ENCODE measurements around the gene TAPT1.

TAPT1 gene

GRCh38 chr4:16124232-16124631 lies 102.0 kb downstream of the TAPT1 start:
- H3K27me3 ChIP-seq (ENCODE audit: control insufficient read depth in 1 of 2, insufficient read depth in 2 of 2, low read length in 2 of 2), result no peaks in the 10 kb centered on the region
- no peak overlapping the region for H3K4me3 ChIP-seq (ENCODE audit: low read depth in 1 of 2, low read length in 2 of 2)
- peaks cover 10% of the 10 kb centered on the region in 2 donors for H3K4me1 ChIP-seq (ENCODE audit: control insufficient read depth in 1 of 2, insufficient read depth in 2 of 2, low read length in 2 of 2)
- no peaks in the 10 kb centered on the region for H3K36me3 ChIP-seq (ENCODE audit: control insufficient read depth in 1 of 2, insufficient read depth in 2 of 2, low read length in 2 of 2)
- H3K9ac ChIP-seq (ENCODE audit: low read depth in 1 of 2, low read length in 2 of 2), result no peak overlapping the region
- H3K27ac ChIP-seq (ENCODE audit: low read depth, low read length), result no peak overlapping the region
- no peaks in the 10 kb centered on the region for H3K9me3 ChIP-seq (ENCODE audit: control insufficient read depth in 1 of 2, low read length in 2 of 2)

- Histone ChIP-seq H3K36me3 (ENCODE audit: control insufficient read depth in 1 of 2, insufficient read depth in 2 of 2, low read length in 2 of 2) (no peaks in the 10 kb centered on the region), H3K9ac (ENCODE audit: low read depth in 1 of 2, low read length in 2 of 2) (no peak overlapping the region), H3K27ac (ENCODE audit: low read depth, low read length) (no peak overlapping the region), H3K4me1 (ENCODE audit: control insufficient read depth in 1 of 2, insufficient read depth in 2 of 2, low read length in 2 of 2) (peaks cover 4 to 5% of the 10 kb centered on the region in 2 donors), H3K9me3 (ENCODE audit: control insufficient read depth in 1 of 2, low read length in 2 of 2) (no peaks in the 10 kb centered on the region), H3K4me3 (ENCODE audit: low read depth in 1 of 2, low read length in 2 of 2) (no peak overlapping the region), H3K27me3 (ENCODE audit: control insufficient read depth in 1 of 2, insufficient read depth in 2 of 2, low read length in 2 of 2) (no peaks in the 10 kb centered on the region)
Measured at GRCh38 chr4:16123356-16124084, 102.8 kb downstream of the TAPT1 start.

GRCh38 chr4:16122784-16123183 lies 103.5 kb downstream of the TAPT1 start:
- Histone ChIP-seq H3K27ac (ENCODE audit: low read depth, low read length) (no peak overlapping the region), H3K27me3 (ENCODE audit: control insufficient read depth in 1 of 2, insufficient read depth in 2 of 2, low read length in 2 of 2) (no peaks in the 10 kb centered on the region), H3K9ac (ENCODE audit: low read depth in 1 of 2, low read length in 2 of 2) (no peak overlapping the region), H3K9me3 (ENCODE audit: control insufficient read depth in 1 of 2, low read length in 2 of 2) (no peaks in the 10 kb centered on the region), H3K4me1 (ENCODE audit: control insufficient read depth in 1 of 2, insufficient read depth in 2 of 2, low read length in 2 of 2) (peaks cover 4 to 5% of the 10 kb centered on the region in 2 donors), H3K36me3 (ENCODE audit: control insufficient read depth in 1 of 2, insufficient read depth in 2 of 2, low read length in 2 of 2) (no peaks in the 10 kb centered on the region), H3K4me3 (ENCODE audit: low read depth in 1 of 2, low read length in 2 of 2) (no peak overlapping the region)

GRCh38 chr4:16122308-16122711 lies 104.0 kb downstream of the TAPT1 start:
- Histone ChIP-seq H3K9me3 (ENCODE audit: control insufficient read depth in 1 of 2, low read length in 2 of 2) (no peaks in the 10 kb centered on the region), H3K36me3 (ENCODE audit: control insufficient read depth in 1 of 2, insufficient read depth in 2 of 2, low read length in 2 of 2) (no peaks in the 10 kb centered on the region), H3K4me3 (ENCODE audit: low read depth in 1 of 2, low read length in 2 of 2) (no peak overlapping the region), H3K27me3 (ENCODE audit: control insufficient read depth in 1 of 2, insufficient read depth in 2 of 2, low read length in 2 of 2) (no peaks in the 10 kb centered on the region), H3K9ac (ENCODE audit: low read depth in 1 of 2, low read length in 2 of 2) (no peak overlapping the region), H3K27ac (ENCODE audit: low read depth, low read length) (no peak overlapping the region), H3K4me1 (ENCODE audit: control insufficient read depth in 1 of 2, insufficient read depth in 2 of 2, low read length in 2 of 2) (peaks cover 4 to 5% of the 10 kb centered on the region in 2 donors)

GRCh38 chr4:16120720-16121119 lies 105.6 kb downstream of the TAPT1 start:
- peaks cover 4 to 5% of the 10 kb centered on the region in 2 donors for H3K4me1 ChIP-seq (ENCODE audit: control insufficient read depth in 1 of 2, insufficient read depth in 2 of 2, low read length in 2 of 2)
- H3K36me3 ChIP-seq (ENCODE audit: control insufficient read depth in 1 of 2, insufficient read depth in 2 of 2, low read length in 2 of 2), result no peaks in the 10 kb centered on the region
- H3K27me3 ChIP-seq (ENCODE audit: control insufficient read depth in 1 of 2, insufficient read depth in 2 of 2, low read length in 2 of 2), result no peaks in the 10 kb centered on the region
- H3K9me3 ChIP-seq (ENCODE audit: control insufficient read depth in 1 of 2, low read length in 2 of 2), result no peaks in the 10 kb centered on the region
- H3K4me3 ChIP-seq (ENCODE audit: low read depth in 1 of 2, low read length in 2 of 2), result no peak overlapping the region
- no peak overlapping the region for H3K27ac ChIP-seq (ENCODE audit: low read depth, low read length)
- H3K9ac ChIP-seq (ENCODE audit: low read depth in 1 of 2, low read length in 2 of 2), result no peak overlapping the region

- no peaks in the 10 kb centered on the region for H3K27me3 ChIP-seq (ENCODE audit: control insufficient read depth in 1 of 2, insufficient read depth in 2 of 2, low read length in 2 of 2)
- no peak overlapping the region for H3K4me3 ChIP-seq (ENCODE audit: low read depth in 1 of 2, low read length in 2 of 2)
- H3K36me3 ChIP-seq (ENCODE audit: control insufficient read depth in 1 of 2, insufficient read depth in 2 of 2, low read length in 2 of 2), result no peaks in the 10 kb centered on the region
- no peak overlapping the region for H3K9ac ChIP-seq (ENCODE audit: low read depth in 1 of 2, low read length in 2 of 2)
- H3K9me3 ChIP-seq (ENCODE audit: control insufficient read depth in 1 of 2, low read length in 2 of 2), result no peaks in the 10 kb centered on the region
- H3K27ac ChIP-seq (ENCODE audit: low read depth, low read length), result no peak overlapping the region
- H3K4me1 ChIP-seq (ENCODE audit: control insufficient read depth in 1 of 2, insufficient read depth in 2 of 2, low read length in 2 of 2), result peaks cover 4 to 5% of the 10 kb centered on the region in 2 donors
Measured at GRCh38 chr4:16119981-16120380, 106.3 kb downstream of the TAPT1 start.

GRCh38 chr4:16118090-16118489 lies 108.2 kb downstream of the TAPT1 start:
- Histone ChIP-seq H3K9me3 (ENCODE audit: control insufficient read depth in 1 of 2, low read length in 2 of 2) (no peaks in the 10 kb centered on the region), H3K4me1 (ENCODE audit: control insufficient read depth in 1 of 2, insufficient read depth in 2 of 2, low read length in 2 of 2) (peaks cover 0 to under 1% of the 10 kb centered on the region in 2 donors), H3K36me3 (ENCODE audit: control insufficient read depth in 1 of 2, insufficient read depth in 2 of 2, low read length in 2 of 2) (no peaks in the 10 kb centered on the region), H3K4me3 (ENCODE audit: low read depth in 1 of 2, low read length in 2 of 2) (no peak overlapping the region), H3K9ac (ENCODE audit: low read depth in 1 of 2, low read length in 2 of 2) (no peak overlapping the region), H3K27me3 (ENCODE audit: control insufficient read depth in 1 of 2, insufficient read depth in 2 of 2, low read length in 2 of 2) (no peaks in the 10 kb centered on the region), H3K27ac (ENCODE audit: low read depth, low read length) (no peak overlapping the region)

- Histone ChIP-seq H3K36me3 (ENCODE audit: control insufficient read depth in 1 of 2, insufficient read depth in 2 of 2, low read length in 2 of 2) (no peaks in the 10 kb centered on the region), H3K4me3 (ENCODE audit: low read depth in 1 of 2, low read length in 2 of 2) (no peak overlapping the region), H3K27ac (ENCODE audit: low read depth, low read length) (no peak overlapping the region), H3K27me3 (ENCODE audit: control insufficient read depth in 1 of 2, insufficient read depth in 2 of 2, low read length in 2 of 2) (no peaks in the 10 kb centered on the region), H3K9me3 (ENCODE audit: control insufficient read depth in 1 of 2, low read length in 2 of 2) (no peaks in the 10 kb centered on the region), H3K9ac (ENCODE audit: low read depth in 1 of 2, low read length in 2 of 2) (no peak overlapping the region), H3K4me1 (ENCODE audit: control insufficient read depth in 1 of 2, insufficient read depth in 2 of 2, low read length in 2 of 2) (no peaks in the 10 kb centered on the region)
Measured at GRCh38 chr4:16117164-16117563, 109.1 kb downstream of the TAPT1 start.

- no peaks in the 10 kb centered on the region for H3K4me1 ChIP-seq (ENCODE audit: control insufficient read depth in 1 of 2, insufficient read depth in 2 of 2, low read length in 2 of 2)
- H3K27me3 ChIP-seq (ENCODE audit: control insufficient read depth in 1 of 2, insufficient read depth in 2 of 2, low read length in 2 of 2), result no peaks in the 10 kb centered on the region
- H3K4me3 ChIP-seq (ENCODE audit: low read depth in 1 of 2, low read length in 2 of 2), result no peak overlapping the region
- no peaks in the 10 kb centered on the region for H3K36me3 ChIP-seq (ENCODE audit: control insufficient read depth in 1 of 2, insufficient read depth in 2 of 2, low read length in 2 of 2)
- no peak overlapping the region for H3K27ac ChIP-seq (ENCODE audit: low read depth, low read length)
- no peaks in the 10 kb centered on the region for H3K9me3 ChIP-seq (ENCODE audit: control insufficient read depth in 1 of 2, low read length in 2 of 2)
- no peak overlapping the region for H3K9ac ChIP-seq (ENCODE audit: low read depth in 1 of 2, low read length in 2 of 2)
Measured at GRCh38 chr4:16116493-16116990, 109.7 kb downstream of the TAPT1 start.

GRCh38 chr4:16116019-16116418 lies 110.3 kb downstream of the TAPT1 start:
- Histone ChIP-seq H3K36me3 (ENCODE audit: control insufficient read depth in 1 of 2, insufficient read depth in 2 of 2, low read length in 2 of 2) (no peaks in the 10 kb centered on the region), H3K9ac (ENCODE audit: low read depth in 1 of 2, low read length in 2 of 2) (no peak overlapping the region), H3K4me1 (ENCODE audit: control insufficient read depth in 1 of 2, insufficient read depth in 2 of 2, low read length in 2 of 2) (no peaks in the 10 kb centered on the region), H3K27ac (ENCODE audit: low read depth, low read length) (no peak overlapping the region), H3K4me3 (ENCODE audit: low read depth in 1 of 2, low read length in 2 of 2) (no peak overlapping the region), H3K9me3 (ENCODE audit: control insufficient read depth in 1 of 2, low read length in 2 of 2) (no peaks in the 10 kb centered on the region), H3K27me3 (ENCODE audit: control insufficient read depth in 1 of 2, insufficient read depth in 2 of 2, low read length in 2 of 2) (no peaks in the 10 kb centered on the region)
